Keratinocyte (primary cell): ENCODE data around the gene TMEM54. TPM values are rescaled to one million over a fixed set of nuclear protein-coding genes. Genes with fewer than 3 reads are reported as not detected.

Source experiments
- DNase-seq: peaks from one replicate; pipeline ENCODE4 v3.0.0-alpha.2; 2011; ENCODE audit warnings: low read depth, missing footprints, low spot score
- FAIRE-seq: peaks from 2 replicates; lab custom pipeline; 2011; peaks lifted over from hg19 to GRCh38; lab: Jason Lieb, UNC
- H2AFZ ChIP-seq: 2 replicates; pipeline ENCODE4 v1.6.0; 2012; ENCODE audit warnings: low read length, control low read depth, inconsistent platforms; ENCODE audit not compliant: control insufficient read depth
- H3K27ac ChIP-seq: 2 replicates; pipeline ENCODE4 v1.5.1; 2011; ENCODE audit warnings: low read length; ENCODE audit not compliant: control insufficient read depth, insufficient read depth
- H3K27me3 ChIP-seq: 3 replicates; pipeline ENCODE4 v1.6.0; 2011; ENCODE audit warnings: low read length; ENCODE audit not compliant: control insufficient read depth, insufficient read depth; ENCODE audit errors: extremely low read depth
- H3K36me3 ChIP-seq, 2 experiments: 2 replicates in 1 of 2; 3 replicates in 1 of 2; pipeline ENCODE4 v1.5.1; 2011; ENCODE audit warnings: low read length in 2 of 2, mild to moderate bottlenecking in 1 of 2; ENCODE audit not compliant: control insufficient read depth in 2 of 2, insufficient read depth in 2 of 2; ENCODE audit errors: extremely low read depth in 1 of 2
- H3K4me1 ChIP-seq: 3 replicates; pipeline ENCODE4 v1.5.1; 2011; ENCODE audit warnings: low read length; ENCODE audit not compliant: control insufficient read depth, insufficient read depth; ENCODE audit errors: extremely low read depth
- H3K4me2 ChIP-seq: 3 replicates; pipeline ENCODE4 v1.6.0; 2011; ENCODE audit warnings: low read depth, low read length; ENCODE audit not compliant: control insufficient read depth, insufficient read depth; ENCODE audit errors: extremely low read depth
- H3K4me3 ChIP-seq, 3 experiments: fragments of 200-600 bp in 1 of 3; sonication (generic) in 1 of 3; 2 replicates in 2 of 3; 3 replicates in 1 of 3; pipeline ENCODE4 v1.5.1; 2011 to 2016; ENCODE audit warnings: low read length in 3 of 3, mild to moderate bottlenecking in 3 of 3, control low read depth in 2 of 3, inconsistent platforms in 1 of 3, low read depth in 1 of 3, mixed read lengths in 1 of 3, mixed run types in 1 of 3, moderate library complexity in 1 of 3; ENCODE audit not compliant: control insufficient read depth in 2 of 3, insufficient read depth in 2 of 3; ENCODE audit errors: extremely low read depth in 1 of 3
- H3K79me2 ChIP-seq: 2 replicates; pipeline ENCODE4 v1.6.0; 2012; ENCODE audit warnings: low read length; ENCODE audit not compliant: control insufficient read depth, insufficient read depth
- H3K9ac ChIP-seq: 3 replicates; pipeline ENCODE4 v1.6.0; 2011; ENCODE audit warnings: low read length; ENCODE audit not compliant: control insufficient read depth, insufficient read depth; ENCODE audit errors: extremely low read depth
- H3K9me1 ChIP-seq: 3 replicates; pipeline ENCODE4 v1.6.0; 2011; ENCODE audit warnings: low read length; ENCODE audit not compliant: control insufficient read depth, insufficient read depth; ENCODE audit errors: extremely low read depth
- H3K9me3 ChIP-seq: 2 replicates; pipeline ENCODE4 v1.5.1; 2012; ENCODE audit warnings: low read depth, low read length; ENCODE audit not compliant: control insufficient read depth
- H4K20me1 ChIP-seq: 3 replicates; pipeline ENCODE4 v1.6.0; 2011; ENCODE audit warnings: low read length; ENCODE audit not compliant: control insufficient read depth, insufficient read depth; ENCODE audit errors: extremely low read depth
- EZH2 ChIP-seq: IDR thresholded peaks from one replicate; pipeline ENCODE4 v1.6.1; 2012; ENCODE audit warnings: inconsistent platforms, mild to moderate bottlenecking, low read length, moderate library complexity
- dilution Hi-C: fragments of 300-500 bp; cut with MboI; formaldehyde crosslinking; loops from one replicate; pipeline ENCODE4 v1.7.0; 2020; ENCODE audit warnings: low sequenced_read_pairs; ENCODE audit not compliant: extremely low pct_ligation_motif_present
- polyA plus RNA-seq, 5 experiments: library from polyadenylated mRNA; depleted of rRNA in 3 of 5; stranded (reverse) in 3 of 5; stranded (forward) in 1 of 5; unstranded in 1 of 5; fragments of >200 nt; gene quantifications; 1 replicate in 1 of 5; 2 replicates in 3 of 5; 3 replicates in 1 of 5; pipeline versions ENCODE4 v1.2.1 to v1.2.3, GENCODE V29; 2011 to 2012; ENCODE audit warnings: missing spikeins in 2 of 5, low read depth in 1 of 5, low replicate concordance in 1 of 5
- TF ChIP-seq, protein P1 (sequence below), 3 experiments: IDR thresholded peaks in 1 of 3; conservative IDR thresholded peaks in 1 of 3; optimal IDR thresholded peaks in 1 of 3; 2 replicates in 2 of 3; 3 replicates in 1 of 3; pipeline versions ENCODE3 to v1.5.1; 2011; ENCODE audit warnings: low read length in 3 of 3, mild to moderate bottlenecking in 3 of 3, moderate library complexity in 2 of 3, control low read depth in 1 of 3, inconsistent platforms in 1 of 3; ENCODE audit not compliant: insufficient read depth in 2 of 3; ENCODE audit errors: extremely low read depth in 1 of 3

TMEM54 gene
- polyA plus RNA-seq, 1 donor (not counting 4 experiments of a cell fraction or from before 2014, with no cell fraction given), result 59.4 TPM

DNA sequence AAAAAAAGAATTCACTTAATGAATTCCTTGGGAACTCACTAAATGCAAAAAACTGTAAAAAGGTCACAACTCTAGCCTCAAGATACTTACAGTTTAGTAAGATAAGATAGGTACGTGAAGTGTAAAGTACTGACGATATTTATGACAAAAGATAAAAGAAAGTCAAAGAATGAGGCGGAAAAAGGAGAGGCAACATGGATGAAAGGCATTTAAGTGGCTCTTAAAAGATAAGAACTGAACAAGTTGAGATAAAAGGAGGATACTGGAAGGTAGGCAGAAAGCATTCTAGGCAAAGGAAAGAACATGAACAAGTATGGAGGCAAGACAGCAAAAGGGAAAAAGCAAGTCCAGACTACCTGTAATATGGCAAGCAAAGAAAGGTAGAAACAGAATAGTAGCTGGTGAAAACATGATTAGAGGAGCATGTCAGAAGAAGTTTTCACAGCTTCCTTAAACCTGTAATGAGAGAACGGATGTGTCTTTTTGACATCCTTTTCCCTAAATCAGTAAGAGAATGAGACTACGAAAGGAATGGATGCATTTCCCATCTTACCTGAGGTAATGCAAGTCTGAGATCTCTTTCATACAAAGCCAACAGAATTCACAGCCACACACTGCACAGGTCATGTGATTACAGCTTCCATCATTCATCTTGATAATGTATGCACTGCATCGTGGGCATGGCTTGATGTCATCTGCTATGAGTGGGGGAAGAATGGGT is 46.6 kb upstream of the TMEM54 start:
- H3K27ac ChIP-seq, result no peak overlapping the region
- FAIRE-seq, result no peak
- no peak overlapping the region for H3K4me2 ChIP-seq
- H3K4me1 ChIP-seq, result peaks cover 14% of the 10 kb centered on the region
- H3K9ac ChIP-seq, result no peak overlapping the region
- H3K9me3 ChIP-seq, result no peaks in the 10 kb centered on the region
- dilution Hi-C loops, result no loop called here
- H4K20me1 ChIP-seq, result peaks cover 4% of the 10 kb centered on the region
- no peak overlapping the region for H3K4me3 ChIP-seq
- no peaks in the 10 kb centered on the region for H3K27me3 ChIP-seq
- peaks cover 23 to 43% of the 10 kb centered on the region in 2 experiments for H3K36me3 ChIP-seq
- DNase-seq, result no peak
- peaks cover 5% of the 10 kb centered on the region for H3K9me1 ChIP-seq
- TF ChIP-seq, protein P1, sequence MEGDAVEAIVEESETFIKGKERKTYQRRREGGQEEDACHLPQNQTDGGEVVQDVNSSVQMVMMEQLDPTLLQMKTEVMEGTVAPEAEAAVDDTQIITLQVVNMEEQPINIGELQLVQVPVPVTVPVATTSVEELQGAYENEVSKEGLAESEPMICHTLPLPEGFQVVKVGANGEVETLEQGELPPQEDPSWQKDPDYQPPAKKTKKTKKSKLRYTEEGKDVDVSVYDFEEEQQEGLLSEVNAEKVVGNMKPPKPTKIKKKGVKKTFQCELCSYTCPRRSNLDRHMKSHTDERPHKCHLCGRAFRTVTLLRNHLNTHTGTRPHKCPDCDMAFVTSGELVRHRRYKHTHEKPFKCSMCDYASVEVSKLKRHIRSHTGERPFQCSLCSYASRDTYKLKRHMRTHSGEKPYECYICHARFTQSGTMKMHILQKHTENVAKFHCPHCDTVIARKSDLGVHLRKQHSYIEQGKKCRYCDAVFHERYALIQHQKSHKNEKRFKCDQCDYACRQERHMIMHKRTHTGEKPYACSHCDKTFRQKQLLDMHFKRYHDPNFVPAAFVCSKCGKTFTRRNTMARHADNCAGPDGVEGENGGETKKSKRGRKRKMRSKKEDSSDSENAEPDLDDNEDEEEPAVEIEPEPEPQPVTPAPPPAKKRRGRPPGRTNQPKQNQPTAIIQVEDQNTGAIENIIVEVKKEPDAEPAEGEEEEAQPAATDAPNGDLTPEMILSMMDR (optimal IDR thresholded peaks at IDR 0.05 in 1 of 3, IDR thresholded peaks at IDR 0.05 in 1 of 3, conservative IDR thresholded peaks at IDR 0.05 in 1 of 3; ENCODE audit: extremely low read depth in 1 of 3, insufficient read depth in 2 of 3, low read length in 3 of 3), result no peak
- no peak for TF ChIP-seq EZH2
- no peak overlapping the region for H2AFZ ChIP-seq
- H3K79me2 ChIP-seq, result peaks cover 57% of the 10 kb centered on the region

DNA sequence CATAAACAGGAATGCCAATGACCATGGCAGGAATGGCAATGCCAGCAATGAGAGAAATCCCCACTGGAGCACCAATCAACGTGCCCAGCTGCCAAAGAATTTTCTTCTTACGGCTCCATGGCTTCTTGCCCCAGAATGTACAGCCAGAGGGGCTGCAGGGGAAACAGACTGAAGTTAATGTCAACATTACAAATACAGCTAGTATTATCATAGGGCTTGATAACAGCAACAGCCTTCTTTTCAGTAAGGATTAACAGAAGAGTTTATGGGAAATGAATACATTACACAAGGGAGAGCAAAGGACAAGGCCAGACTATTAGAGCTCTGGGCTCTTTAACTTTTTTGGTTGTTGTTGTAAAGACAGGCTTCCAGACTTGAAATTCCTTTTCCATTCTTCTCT is 45.2 kb upstream of the TMEM54 start:
- dilution Hi-C loops, result no loop called here

More for the DNA sequence above, 45.2 kb upstream of the TMEM54 start:
- H3K79me2 ChIP-seq, result peaks cover 43% of the 10 kb centered on the region
- DNase-seq (no peak), FAIRE-seq (no peak)
- peaks cover 25 to 46% of the 10 kb centered on the region in 2 experiments for H3K36me3 ChIP-seq
- no peak overlapping the region for H3K9ac ChIP-seq
- no peak overlapping the region for H3K27ac ChIP-seq
- peaks cover 4% of the 10 kb centered on the region for H4K20me1 ChIP-seq
- TF ChIP-seq, protein P1 (optimal IDR thresholded peaks at IDR 0.05 in 1 of 3, IDR thresholded peaks at IDR 0.05 in 1 of 3, conservative IDR thresholded peaks at IDR 0.05 in 1 of 3; ENCODE audit: extremely low read depth in 1 of 3, insufficient read depth in 2 of 3, low read length in 3 of 3), result no peak
- TF ChIP-seq EZH2, result no peak
- no peak overlapping the region for H2AFZ ChIP-seq
- no peak overlapping the region for H3K4me2 ChIP-seq
- no peak overlapping the region for H3K4me3 ChIP-seq
- no peaks in the 10 kb centered on the region for H3K27me3 ChIP-seq
- H3K4me1 ChIP-seq, result peaks cover 14% of the 10 kb centered on the region
- H3K9me1 ChIP-seq, result peaks cover 5% of the 10 kb centered on the region
- H3K9me3 ChIP-seq, result no peaks in the 10 kb centered on the region
